Keratinocyte (primary cell): ENCODE results near the gene CDR2L. TPM values are rescaled to one million over a fixed set of nuclear protein-coding genes. Genes with fewer than 3 reads are reported as not detected.
"Not testable (repeated sequence)": the region's sequence is repeated elsewhere in the genome, so short reads cannot be mapped to it uniquely, and the experiment has no call there.

Source experiments
- DNase-seq: peaks from one replicate; pipeline ENCODE4 v3.0.0-alpha.2; 2011; ENCODE audit warnings: low read depth, missing footprints, low spot score
- FAIRE-seq: peaks from 2 replicates; lab custom pipeline; 2011; peaks lifted over from hg19 to GRCh38; lab: Jason Lieb, UNC
- H2AFZ ChIP-seq: 2 replicates; pipeline ENCODE4 v1.6.0; 2012; ENCODE audit warnings: low read length, control low read depth, inconsistent platforms; ENCODE audit not compliant: control insufficient read depth
- H3K27ac ChIP-seq: 2 replicates; pipeline ENCODE4 v1.5.1; 2011; ENCODE audit warnings: low read length; ENCODE audit not compliant: control insufficient read depth, insufficient read depth
- H3K27me3 ChIP-seq: 3 replicates; pipeline ENCODE4 v1.6.0; 2011; ENCODE audit warnings: low read length; ENCODE audit not compliant: control insufficient read depth, insufficient read depth; ENCODE audit errors: extremely low read depth
- H3K36me3 ChIP-seq, 2 experiments: 2 replicates in 1 of 2; 3 replicates in 1 of 2; pipeline ENCODE4 v1.5.1; 2011; ENCODE audit warnings: low read length in 2 of 2, mild to moderate bottlenecking in 1 of 2; ENCODE audit not compliant: control insufficient read depth in 2 of 2, insufficient read depth in 2 of 2; ENCODE audit errors: extremely low read depth in 1 of 2
- H3K4me1 ChIP-seq: 3 replicates; pipeline ENCODE4 v1.5.1; 2011; ENCODE audit warnings: low read length; ENCODE audit not compliant: control insufficient read depth, insufficient read depth; ENCODE audit errors: extremely low read depth
- H3K4me2 ChIP-seq: 3 replicates; pipeline ENCODE4 v1.6.0; 2011; ENCODE audit warnings: low read depth, low read length; ENCODE audit not compliant: control insufficient read depth, insufficient read depth; ENCODE audit errors: extremely low read depth
- H3K4me3 ChIP-seq, 3 experiments: fragments of 200-600 bp in 1 of 3; sonication (generic) in 1 of 3; 2 replicates in 2 of 3; 3 replicates in 1 of 3; pipeline ENCODE4 v1.5.1; 2011 to 2016; ENCODE audit warnings: low read length in 3 of 3, mild to moderate bottlenecking in 3 of 3, control low read depth in 2 of 3, inconsistent platforms in 1 of 3, low read depth in 1 of 3, mixed read lengths in 1 of 3, mixed run types in 1 of 3, moderate library complexity in 1 of 3; ENCODE audit not compliant: control insufficient read depth in 2 of 3, insufficient read depth in 2 of 3; ENCODE audit errors: extremely low read depth in 1 of 3
- H3K79me2 ChIP-seq: 2 replicates; pipeline ENCODE4 v1.6.0; 2012; ENCODE audit warnings: low read length; ENCODE audit not compliant: control insufficient read depth, insufficient read depth
- H3K9ac ChIP-seq: 3 replicates; pipeline ENCODE4 v1.6.0; 2011; ENCODE audit warnings: low read length; ENCODE audit not compliant: control insufficient read depth, insufficient read depth; ENCODE audit errors: extremely low read depth
- H3K9me1 ChIP-seq: 3 replicates; pipeline ENCODE4 v1.6.0; 2011; ENCODE audit warnings: low read length; ENCODE audit not compliant: control insufficient read depth, insufficient read depth; ENCODE audit errors: extremely low read depth
- H3K9me3 ChIP-seq: 2 replicates; pipeline ENCODE4 v1.5.1; 2012; ENCODE audit warnings: low read depth, low read length; ENCODE audit not compliant: control insufficient read depth
- H4K20me1 ChIP-seq: 3 replicates; pipeline ENCODE4 v1.6.0; 2011; ENCODE audit warnings: low read length; ENCODE audit not compliant: control insufficient read depth, insufficient read depth; ENCODE audit errors: extremely low read depth
- EZH2 ChIP-seq: IDR thresholded peaks from one replicate; pipeline ENCODE4 v1.6.1; 2012; ENCODE audit warnings: inconsistent platforms, mild to moderate bottlenecking, low read length, moderate library complexity
- dilution Hi-C: fragments of 300-500 bp; cut with MboI; formaldehyde crosslinking; loops from one replicate; pipeline ENCODE4 v1.7.0; 2020; ENCODE audit warnings: low sequenced_read_pairs; ENCODE audit not compliant: extremely low pct_ligation_motif_present
- polyA plus RNA-seq, 5 experiments: library from polyadenylated mRNA; depleted of rRNA in 3 of 5; stranded (reverse) in 3 of 5; stranded (forward) in 1 of 5; unstranded in 1 of 5; fragments of >200 nt; gene quantifications; 1 replicate in 1 of 5; 2 replicates in 3 of 5; 3 replicates in 1 of 5; pipeline versions ENCODE4 v1.2.1 to v1.2.3, GENCODE V29; 2011 to 2012; ENCODE audit warnings: missing spikeins in 2 of 5, low read depth in 1 of 5, low replicate concordance in 1 of 5
- TF ChIP-seq, protein P1 (sequence below), 3 experiments: IDR thresholded peaks in 1 of 3; conservative IDR thresholded peaks in 1 of 3; optimal IDR thresholded peaks in 1 of 3; 2 replicates in 2 of 3; 3 replicates in 1 of 3; pipeline versions ENCODE3 to v1.5.1; 2011; ENCODE audit warnings: low read length in 3 of 3, mild to moderate bottlenecking in 3 of 3, moderate library complexity in 2 of 3, control low read depth in 1 of 3, inconsistent platforms in 1 of 3; ENCODE audit not compliant: insufficient read depth in 2 of 3; ENCODE audit errors: extremely low read depth in 1 of 3

Gene CDR2L
- polyA plus RNA-seq, 1 donor (not counting 4 experiments of a cell fraction or from before 2014, with no cell fraction given) = 7.1 TPM

DNA sequence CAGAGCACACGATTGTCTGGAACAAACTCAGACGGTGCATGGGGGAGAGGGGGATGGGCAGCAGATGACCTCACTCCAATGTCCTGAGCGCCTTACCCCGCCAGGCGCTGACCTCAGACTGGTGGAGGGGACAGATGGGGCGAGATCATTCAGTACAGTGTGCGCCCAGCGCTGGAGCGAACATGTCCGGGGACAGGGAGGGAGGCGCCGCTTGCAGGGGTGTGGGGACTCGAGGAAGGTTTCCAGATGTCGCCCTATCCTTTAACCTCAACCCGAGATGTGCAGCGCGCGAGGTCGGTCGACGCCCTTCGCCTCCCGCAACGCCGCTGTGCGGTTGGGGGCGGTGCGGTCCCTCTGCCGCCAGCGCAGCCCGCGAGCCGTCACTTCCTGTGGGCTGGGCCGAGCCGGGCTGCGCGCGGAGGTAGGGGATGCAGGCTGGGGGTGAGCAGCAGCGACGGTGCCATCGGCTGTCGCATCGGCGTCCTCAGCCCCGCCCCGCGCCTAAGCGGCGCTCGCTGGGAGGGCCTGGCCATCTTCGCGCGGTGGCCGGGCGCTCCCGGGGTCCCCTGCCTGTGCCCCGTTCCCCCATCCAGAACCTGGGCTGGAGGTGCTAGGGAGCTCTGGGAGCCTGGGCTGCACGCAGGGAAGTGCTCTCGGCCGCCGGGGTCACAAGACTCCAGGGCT, 5.3 kb upstream of the CDR2L start:
- Histone ChIP-seq H3K27me3 (no peaks in the 10 kb centered on the region), H3K79me2 (no peaks in the 10 kb centered on the region), H3K9me3 (no peaks in the 10 kb centered on the region), H3K4me1 (peaks cover 21% of the 10 kb centered on the region), H3K9me1 (no peaks in the 10 kb centered on the region), H2AFZ (peak overlapping the region; percentile 84), H3K4me2 (peak overlapping the region; percentile 95), H3K27ac (no peak overlapping the region), H3K36me3 (no peaks in the 10 kb centered on the region), H3K4me3 (peak overlapping the region; percentile 42 to 78 (median 49)), H3K9ac (peak overlapping the region; percentile 46), H4K20me1 (no peaks in the 10 kb centered on the region)
- dilution Hi-C loops = no loop called here
- DNase-seq (no peak), FAIRE-seq (no peak)
- no peak for TF ChIP-seq EZH2
- TF ChIP-seq, protein P1, sequence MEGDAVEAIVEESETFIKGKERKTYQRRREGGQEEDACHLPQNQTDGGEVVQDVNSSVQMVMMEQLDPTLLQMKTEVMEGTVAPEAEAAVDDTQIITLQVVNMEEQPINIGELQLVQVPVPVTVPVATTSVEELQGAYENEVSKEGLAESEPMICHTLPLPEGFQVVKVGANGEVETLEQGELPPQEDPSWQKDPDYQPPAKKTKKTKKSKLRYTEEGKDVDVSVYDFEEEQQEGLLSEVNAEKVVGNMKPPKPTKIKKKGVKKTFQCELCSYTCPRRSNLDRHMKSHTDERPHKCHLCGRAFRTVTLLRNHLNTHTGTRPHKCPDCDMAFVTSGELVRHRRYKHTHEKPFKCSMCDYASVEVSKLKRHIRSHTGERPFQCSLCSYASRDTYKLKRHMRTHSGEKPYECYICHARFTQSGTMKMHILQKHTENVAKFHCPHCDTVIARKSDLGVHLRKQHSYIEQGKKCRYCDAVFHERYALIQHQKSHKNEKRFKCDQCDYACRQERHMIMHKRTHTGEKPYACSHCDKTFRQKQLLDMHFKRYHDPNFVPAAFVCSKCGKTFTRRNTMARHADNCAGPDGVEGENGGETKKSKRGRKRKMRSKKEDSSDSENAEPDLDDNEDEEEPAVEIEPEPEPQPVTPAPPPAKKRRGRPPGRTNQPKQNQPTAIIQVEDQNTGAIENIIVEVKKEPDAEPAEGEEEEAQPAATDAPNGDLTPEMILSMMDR (optimal IDR thresholded peaks at IDR 0.05 in 1 of 3, IDR thresholded peaks at IDR 0.05 in 1 of 3, conservative IDR thresholded peaks at IDR 0.05 in 1 of 3; ENCODE audit: extremely low read depth in 1 of 3, insufficient read depth in 2 of 3, low read length in 3 of 3) = peak in 1 of 3 experiments; percentile 23

DNA sequence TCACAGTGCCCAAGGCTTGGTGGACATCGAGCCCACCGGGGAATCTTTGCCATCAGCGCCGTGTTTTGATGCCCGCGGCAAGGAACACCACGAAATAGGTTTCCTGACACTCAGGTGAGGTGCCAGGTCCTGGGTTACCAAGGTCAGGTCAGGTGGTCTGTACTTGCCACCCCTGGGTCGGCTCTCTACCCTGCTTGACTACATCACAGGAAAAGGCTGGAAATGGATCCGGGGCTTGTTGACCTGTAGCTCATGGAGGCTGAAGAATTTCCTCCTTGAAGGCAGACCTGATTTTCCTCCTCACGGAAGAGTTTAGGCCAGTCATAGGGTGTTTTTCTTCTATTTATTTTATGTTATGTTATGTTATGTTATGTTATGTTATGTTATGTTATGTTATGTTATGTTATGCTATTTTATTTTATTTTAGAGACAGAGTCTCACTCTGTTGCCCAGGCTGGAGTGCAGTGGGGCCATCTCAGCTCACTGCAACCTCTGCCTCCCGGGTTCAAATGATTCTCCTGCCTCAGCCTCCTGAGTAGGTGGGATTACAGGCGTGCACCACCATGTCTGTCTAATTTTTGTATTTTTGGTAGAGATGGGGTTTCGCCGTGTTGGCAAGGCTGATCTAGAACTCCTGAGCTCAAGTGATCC, 4.6 kb upstream of the CDR2L start:
- not testable (repeated sequence) for H3K27ac ChIP-seq

More for the DNA sequence above, 4.6 kb upstream of the CDR2L start:
- H3K9me3 ChIP-seq, H3K36me3 ChIP-seq, H3K9me1 ChIP-seq, dilution Hi-C loops, H4K20me1 ChIP-seq, H3K79me2 ChIP-seq, H3K27me3 ChIP-seq, DNase-seq, FAIRE-seq: not testable (repeated sequence)
- H2AFZ ChIP-seq = peak overlapping the region; percentile 84
- peaks cover 23% of the 10 kb centered on the region for H3K4me1 ChIP-seq
- peak overlapping the region; percentile 42 to 78 (median 49) for H3K4me3 ChIP-seq
- H3K9ac ChIP-seq = peak overlapping the region; percentile 46
- peak overlapping the region; percentile 95 for H3K4me2 ChIP-seq
